ENCODE data around the gene PARVG.

The PARVG gene

DNA sequence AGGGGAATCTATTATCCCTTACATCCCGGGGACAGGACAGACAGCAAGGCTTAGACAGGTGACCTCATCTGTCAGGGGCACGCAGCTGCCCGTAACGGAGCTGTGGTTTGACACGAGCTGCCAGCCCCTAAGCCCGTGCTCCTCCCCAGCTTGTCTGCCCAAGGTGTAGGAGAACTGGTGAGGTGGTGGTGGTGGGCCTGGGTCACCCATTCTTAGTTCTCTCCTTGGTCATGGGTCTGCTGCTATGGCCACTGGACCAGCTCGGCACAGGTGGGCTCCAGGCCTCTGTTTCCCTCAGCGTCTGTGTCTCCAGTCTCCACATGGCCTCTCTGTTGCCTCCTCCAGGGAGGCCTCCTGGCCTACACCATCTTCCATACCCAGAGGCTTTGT, 5.4 kb downstream of the PARVG start:
- H3K4me2 ChIP-seq (ENCODE audit: low read length) = no peak overlapping the region
- H2BK12ac ChIP-seq (ENCODE audit: low read length) = no peak overlapping the region
- H3K27me3 ChIP-seq (ENCODE audit: insufficient read depth, low read length) = no peaks in the 10 kb centered on the region
- H3K4me3 ChIP-seq (ENCODE audit: low read depth, low read length) = no peak overlapping the region
- H3K9me3 ChIP-seq (ENCODE audit: insufficient read depth, low read depth, low read length) = peaks cover 10% of the 10 kb centered on the region
- no peaks in the 10 kb centered on the region for H3K36me3 ChIP-seq (ENCODE audit: control insufficient read depth in 1 of 2, insufficient read depth in 2 of 2, low read length in 2 of 2)
- H3K79me1 ChIP-seq (ENCODE audit: low read length) = no peaks in the 10 kb centered on the region
- no peak overlapping the region for H3K4ac ChIP-seq (ENCODE audit: low read depth, low read length)
- no peak for DNase-seq
- H4K91ac ChIP-seq (ENCODE audit: low read depth, low read length) = no peak overlapping the region
- H2BK120ac ChIP-seq (ENCODE audit: insufficient read depth, low read length, poor library complexity) = no peak overlapping the region
- H4K8ac ChIP-seq (ENCODE audit: low read depth, low read length) = no peak overlapping the region
- no peak overlapping the region for H2AK5ac ChIP-seq (ENCODE audit: low read length)
- no peak overlapping the region for H2AFZ ChIP-seq (ENCODE audit: insufficient read depth, low read length, poor library complexity)
- no peak overlapping the region for H3K14ac ChIP-seq (ENCODE audit: low read length)
- H3K18ac ChIP-seq (ENCODE audit: low read length) = no peak overlapping the region
- WGBS (ENCODE audit: extremely low coverage, insufficient coverage, insufficient read length) = no CpG with 5 or more reads among the region's 8 CpGs
- H2BK5ac ChIP-seq (ENCODE audit: low read depth, low read length, poor library complexity) = no peak overlapping the region
- no peak overlapping the region for H3K27ac ChIP-seq (ENCODE audit: low read depth, low read length)
- H4K12ac ChIP-seq (ENCODE audit: low read depth, low read length) = no peak overlapping the region
- no peaks in the 10 kb centered on the region for H3K4me1 ChIP-seq (ENCODE audit: control insufficient read depth in 1 of 2, insufficient read depth in 2 of 2, low read length in 2 of 2)
- H3K23ac ChIP-seq (ENCODE audit: low read length) = no peak overlapping the region
- no peak overlapping the region for H3K9ac ChIP-seq (ENCODE audit: low read length)
- H3K79me2 ChIP-seq (ENCODE audit: control insufficient read depth, insufficient read depth, low read length, poor library complexity) = no peaks in the 10 kb centered on the region

DNA sequence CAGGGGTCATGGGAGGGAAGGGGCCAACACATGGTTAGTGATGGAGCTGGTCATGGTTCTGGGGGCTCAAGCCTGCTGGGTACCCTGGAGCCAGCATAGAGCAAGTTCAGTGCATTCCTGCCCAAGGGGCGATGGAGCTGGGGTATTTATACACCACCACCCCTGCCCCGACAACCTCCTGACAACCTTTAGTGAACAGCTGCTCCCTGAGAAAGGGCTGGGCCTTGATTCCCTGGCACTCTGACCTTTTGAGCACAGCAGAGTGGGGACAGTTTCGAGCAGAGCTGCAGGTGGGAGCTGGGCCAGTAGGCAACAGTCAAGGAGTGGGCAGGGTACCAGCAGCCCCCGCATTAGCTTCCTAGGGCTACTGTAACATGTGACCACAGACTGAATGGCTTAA, 6.0 kb downstream of the PARVG start:
- H3K9ac ChIP-seq (ENCODE audit: low read length) = no peak overlapping the region
- H4K8ac ChIP-seq (ENCODE audit: low read depth, low read length) = no peak overlapping the region
- no peak overlapping the region for H2AFZ ChIP-seq (ENCODE audit: insufficient read depth, low read length, poor library complexity)
- no peaks in the 10 kb centered on the region for H3K79me1 ChIP-seq (ENCODE audit: low read length)
- no peak overlapping the region for H3K14ac ChIP-seq (ENCODE audit: low read length)
- H2AK5ac ChIP-seq (ENCODE audit: low read length) = no peak overlapping the region
- H3K79me2 ChIP-seq (ENCODE audit: control insufficient read depth, insufficient read depth, low read length, poor library complexity) = no peaks in the 10 kb centered on the region
- DNase-seq = peak in 1 of 2 donors; percentile 3
- no peak overlapping the region for H2BK12ac ChIP-seq (ENCODE audit: low read length)
- H3K36me3 ChIP-seq (ENCODE audit: control insufficient read depth in 1 of 2, insufficient read depth in 2 of 2, low read length in 2 of 2) = no peaks in the 10 kb centered on the region
- H4K12ac ChIP-seq (ENCODE audit: low read depth, low read length) = no peak overlapping the region
- H2BK5ac ChIP-seq (ENCODE audit: low read depth, low read length, poor library complexity) = no peak overlapping the region
- no CpG with 5 or more reads among the region's 4 CpGs for WGBS (ENCODE audit: extremely low coverage, insufficient coverage, insufficient read length)
- no peak overlapping the region for H3K23ac ChIP-seq (ENCODE audit: low read length)
- H3K18ac ChIP-seq (ENCODE audit: low read length) = no peak overlapping the region
- no peaks in the 10 kb centered on the region for H3K4me1 ChIP-seq (ENCODE audit: control insufficient read depth in 1 of 2, insufficient read depth in 2 of 2, low read length in 2 of 2)
- peaks cover 10% of the 10 kb centered on the region for H3K9me3 ChIP-seq (ENCODE audit: insufficient read depth, low read depth, low read length)
- H3K4me2 ChIP-seq (ENCODE audit: low read length) = no peak overlapping the region
- no peak overlapping the region for H4K91ac ChIP-seq (ENCODE audit: low read depth, low read length)
- no peaks in the 10 kb centered on the region for H3K27me3 ChIP-seq (ENCODE audit: insufficient read depth, low read length)
- H3K27ac ChIP-seq (ENCODE audit: low read depth, low read length) = no peak overlapping the region
- no peak overlapping the region for H3K4me3 ChIP-seq (ENCODE audit: low read depth, low read length)
- H3K4ac ChIP-seq (ENCODE audit: low read depth, low read length) = no peak overlapping the region
- no peak overlapping the region for H2BK120ac ChIP-seq (ENCODE audit: insufficient read depth, low read length, poor library complexity)

DNA sequence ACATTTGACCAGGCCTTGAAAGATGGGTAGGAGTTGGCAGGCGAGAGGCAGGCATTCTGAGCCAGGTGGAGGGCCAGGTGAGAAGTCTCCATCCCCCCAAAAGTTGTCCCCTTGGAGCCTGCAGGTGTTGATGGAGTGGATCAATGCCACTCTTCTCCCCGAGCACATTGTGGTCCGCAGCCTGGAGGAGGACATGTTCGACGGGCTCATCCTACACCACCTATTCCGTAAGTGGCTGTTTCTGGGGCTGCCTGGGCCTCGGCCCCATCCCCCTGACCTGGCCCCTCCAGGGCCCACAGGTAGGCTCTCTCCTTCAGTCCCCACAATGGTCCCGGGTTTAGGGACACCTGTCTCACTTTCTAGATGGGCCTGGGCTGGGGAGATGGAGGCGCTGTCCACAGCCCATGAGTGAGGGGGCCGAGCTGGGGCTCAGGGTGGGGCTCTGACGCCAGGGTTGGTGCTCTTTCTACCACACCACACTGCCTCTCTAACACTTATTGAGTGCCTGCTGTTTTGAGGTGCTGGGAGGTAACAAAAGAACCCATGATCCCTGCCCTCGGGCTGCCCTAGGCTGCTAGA, 7.0 kb downstream of the PARVG start:
- Histone ChIP-seq H2BK12ac (ENCODE audit: low read length) (no peak overlapping the region), H3K14ac (ENCODE audit: low read length) (no peak overlapping the region), H3K79me1 (ENCODE audit: low read length) (no peaks in the 10 kb centered on the region), H4K12ac (ENCODE audit: low read depth, low read length) (no peak overlapping the region), H4K8ac (ENCODE audit: low read depth, low read length) (no peak overlapping the region), H2AFZ (ENCODE audit: insufficient read depth, low read length, poor library complexity) (no peak overlapping the region), H3K9me3 (ENCODE audit: insufficient read depth, low read depth, low read length) (peaks cover 15% of the 10 kb centered on the region), H3K27ac (ENCODE audit: low read depth, low read length) (no peak overlapping the region), H2BK5ac (ENCODE audit: low read depth, low read length, poor library complexity) (no peak overlapping the region), H3K18ac (ENCODE audit: low read length) (no peak overlapping the region), H4K91ac (ENCODE audit: low read depth, low read length) (no peak overlapping the region), H3K4me2 (ENCODE audit: low read length) (no peak overlapping the region), H2AK5ac (ENCODE audit: low read length) (no peak overlapping the region), H3K4me3 (ENCODE audit: low read depth, low read length) (no peak overlapping the region), H3K23ac (ENCODE audit: low read length) (no peak overlapping the region), H3K27me3 (ENCODE audit: insufficient read depth, low read length) (no peaks in the 10 kb centered on the region), H3K79me2 (ENCODE audit: control insufficient read depth, insufficient read depth, low read length, poor library complexity) (no peaks in the 10 kb centered on the region), H3K4ac (ENCODE audit: low read depth, low read length) (no peak overlapping the region), H2BK120ac (ENCODE audit: insufficient read depth, low read length, poor library complexity) (no peak overlapping the region), H3K9ac (ENCODE audit: low read length) (no peak overlapping the region), H3K36me3 (ENCODE audit: control insufficient read depth in 1 of 2, insufficient read depth in 2 of 2, low read length in 2 of 2) (no peaks in the 10 kb centered on the region), H3K4me1 (ENCODE audit: control insufficient read depth in 1 of 2, insufficient read depth in 2 of 2, low read length in 2 of 2) (no peaks in the 10 kb centered on the region)
- no peak for DNase-seq
- no CpG with 5 or more reads among the region's 12 CpGs for WGBS (ENCODE audit: extremely low coverage, insufficient coverage, insufficient read length)

DNA sequence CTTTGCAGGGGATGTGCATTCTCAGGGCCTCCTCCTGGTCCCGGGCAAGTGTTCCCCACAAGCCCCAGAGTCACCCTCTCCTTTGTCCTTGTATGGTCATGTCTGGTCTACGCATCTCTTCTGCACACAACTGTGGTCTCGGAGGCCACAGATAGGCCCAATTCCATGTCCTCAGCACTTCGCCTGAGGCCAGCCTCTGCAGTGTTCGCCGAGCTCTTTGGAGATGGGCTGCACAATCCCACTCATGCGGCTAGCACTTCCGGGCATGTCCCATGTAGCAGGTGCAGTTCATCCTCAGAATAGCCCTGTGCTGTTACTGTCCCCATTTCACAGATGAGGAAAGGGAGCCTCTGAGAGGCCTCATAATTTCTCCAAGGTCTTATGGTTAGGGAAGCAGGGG, 7.6 kb downstream of the PARVG start:
- no peak overlapping the region for H4K8ac ChIP-seq (ENCODE audit: low read depth, low read length)
- WGBS (ENCODE audit: extremely low coverage, insufficient coverage, insufficient read length) = no CpG with 5 or more reads among the region's 8 CpGs
- no peaks in the 10 kb centered on the region for H3K36me3 ChIP-seq (ENCODE audit: control insufficient read depth in 1 of 2, insufficient read depth in 2 of 2, low read length in 2 of 2)
- no peak overlapping the region for H2BK5ac ChIP-seq (ENCODE audit: low read depth, low read length, poor library complexity)
- H3K14ac ChIP-seq (ENCODE audit: low read length) = no peak overlapping the region
- no peak overlapping the region for H3K4ac ChIP-seq (ENCODE audit: low read depth, low read length)
- no peaks in the 10 kb centered on the region for H3K27me3 ChIP-seq (ENCODE audit: insufficient read depth, low read length)
- H3K9me3 ChIP-seq (ENCODE audit: insufficient read depth, low read depth, low read length) = peaks cover 16% of the 10 kb centered on the region
- no peaks in the 10 kb centered on the region for H3K79me1 ChIP-seq (ENCODE audit: low read length)
- no peak overlapping the region for H3K4me3 ChIP-seq (ENCODE audit: low read depth, low read length)
- H4K91ac ChIP-seq (ENCODE audit: low read depth, low read length) = no peak overlapping the region
- H2AFZ ChIP-seq (ENCODE audit: insufficient read depth, low read length, poor library complexity) = no peak overlapping the region
- no peak overlapping the region for H4K12ac ChIP-seq (ENCODE audit: low read depth, low read length)
- no peak overlapping the region for H3K18ac ChIP-seq (ENCODE audit: low read length)
- H3K4me1 ChIP-seq (ENCODE audit: control insufficient read depth in 1 of 2, insufficient read depth in 2 of 2, low read length in 2 of 2) = no peaks in the 10 kb centered on the region
- H2BK12ac ChIP-seq (ENCODE audit: low read length) = no peak overlapping the region
- H3K4me2 ChIP-seq (ENCODE audit: low read length) = no peak overlapping the region
- H3K79me2 ChIP-seq (ENCODE audit: control insufficient read depth, insufficient read depth, low read length, poor library complexity) = no peaks in the 10 kb centered on the region
- H3K23ac ChIP-seq (ENCODE audit: low read length) = no peak overlapping the region
- H3K9ac ChIP-seq (ENCODE audit: low read length) = no peak overlapping the region
- H3K27ac ChIP-seq (ENCODE audit: low read depth, low read length) = no peak overlapping the region
- no peak overlapping the region for H2AK5ac ChIP-seq (ENCODE audit: low read length)
- no peak for DNase-seq
- H2BK120ac ChIP-seq (ENCODE audit: insufficient read depth, low read length, poor library complexity) = no peak overlapping the region

All from trophoblast cell (in vitro differentiated cells and primary cell).